ENCODE data around the gene LARGE1. TPM values are rescaled to one million over a fixed set of nuclear protein-coding genes. Genes with fewer than 3 reads are reported as not detected.

LARGE1 gene
- total RNA-seq, 3 donors from 2014 or later: 23.6 to 27.8 (median 26.1) TPM

GRCh38 chr22:33811686-33812085 is 108.6 kb downstream of the LARGE1 start:
- intact Hi-C loops (cut with DNase I; ENCODE audit: low total_unique reads): no loop called here
- peak overlapping the region in 1 of 2 donors; percentile 34 for H3K27ac ChIP-seq
- H3K4me1 ChIP-seq: no peaks in the 10 kb centered on the region
- H3K36me3 ChIP-seq: no peaks in the 10 kb centered on the region
- H3K27me3 ChIP-seq: no peaks in the 10 kb centered on the region
- no peaks in the 10 kb centered on the region for H3K9me3 ChIP-seq
- no peak overlapping the region for H3K4me3 ChIP-seq
- TF ChIP-seq POLR2AphosphoS5 (IDR thresholded peaks at IDR 0.05) (peak in 1 of 3 donors; percentile 80), POLR2A (IDR thresholded peaks at IDR 0.05) (no peak), CTCF (IDR thresholded peaks at IDR 0.05) (no peak)
- peak in 1 of 2 donors; percentile 19 for DNase-seq (ENCODE audit: low spot score in 2 of 2)

- H3K36me3 ChIP-seq: no peaks in the 10 kb centered on the region
- peak overlapping the region in 1 of 2 donors; percentile 34 for H3K27ac ChIP-seq
- no peaks in the 10 kb centered on the region for H3K4me1 ChIP-seq
- no peak overlapping the region for H3K4me3 ChIP-seq
- TF ChIP-seq POLR2A (IDR thresholded peaks at IDR 0.05): no peak
- TF ChIP-seq CTCF (IDR thresholded peaks at IDR 0.05): no peak
- TF ChIP-seq POLR2AphosphoS5 (IDR thresholded peaks at IDR 0.05): no peak
- intact Hi-C loops (cut with DNase I; ENCODE audit: low total_unique reads): no loop called here
- no peaks in the 10 kb centered on the region for H3K9me3 ChIP-seq
- no peaks in the 10 kb centered on the region for H3K27me3 ChIP-seq
- DNase-seq (ENCODE audit: low spot score in 2 of 2): no peak
Observed at GRCh38 chr22:33811208-33811607, 109.1 kb downstream of the LARGE1 start.

GRCh38 chr22:33807470-33807869 is 112.8 kb downstream of the LARGE1 start:
- Histone ChIP-seq H3K36me3 (no peaks in the 10 kb centered on the region), H3K27me3 (no peaks in the 10 kb centered on the region), H3K9me3 (no peaks in the 10 kb centered on the region), H3K27ac (no peak overlapping the region), H3K4me3 (no peak overlapping the region), H3K4me1 (no peaks in the 10 kb centered on the region)
- no peak for DNase-seq (ENCODE audit: low spot score in 2 of 2)
- TF ChIP-seq POLR2A (IDR thresholded peaks at IDR 0.05): no peak
- TF ChIP-seq POLR2AphosphoS5 (IDR thresholded peaks at IDR 0.05): no peak
- TF ChIP-seq CTCF (IDR thresholded peaks at IDR 0.05): no peak
- intact Hi-C loops (cut with DNase I; ENCODE audit: low total_unique reads): no loop called here

GRCh38 chr22:33806191-33806590 is 114.1 kb downstream of the LARGE1 start:
- no peaks in the 10 kb centered on the region for H3K27me3 ChIP-seq
- H3K4me3 ChIP-seq: no peak overlapping the region
- intact Hi-C loops (cut with DNase I; ENCODE audit: low total_unique reads): no loop called here
- H3K36me3 ChIP-seq: no peaks in the 10 kb centered on the region
- TF ChIP-seq CTCF (IDR thresholded peaks at IDR 0.05) (no peak), POLR2AphosphoS5 (IDR thresholded peaks at IDR 0.05) (no peak), POLR2A (IDR thresholded peaks at IDR 0.05) (no peak)
- no peak overlapping the region for H3K27ac ChIP-seq
- no peaks in the 10 kb centered on the region for H3K4me1 ChIP-seq
- DNase-seq (ENCODE audit: low spot score in 2 of 2): peak in 1 of 2 donors; percentile 58
- H3K9me3 ChIP-seq: no peaks in the 10 kb centered on the region

- DNase-seq (ENCODE audit: low spot score in 2 of 2): no peak
- no peaks in the 10 kb centered on the region for H3K4me1 ChIP-seq
- H3K4me3 ChIP-seq: no peak overlapping the region
- intact Hi-C loops (cut with DNase I; ENCODE audit: low total_unique reads): no loop called here
- TF ChIP-seq POLR2A (IDR thresholded peaks at IDR 0.05) (no peak), POLR2AphosphoS5 (IDR thresholded peaks at IDR 0.05) (no peak), CTCF (IDR thresholded peaks at IDR 0.05) (no peak)
- no peaks in the 10 kb centered on the region for H3K9me3 ChIP-seq
- H3K36me3 ChIP-seq: no peaks in the 10 kb centered on the region
- H3K27me3 ChIP-seq: no peaks in the 10 kb centered on the region
- peak overlapping the region in 1 of 2 donors; percentile 59 for H3K27ac ChIP-seq
Observed at GRCh38 chr22:33803371-33804282, 116.6 kb downstream of the LARGE1 start.
